IMR-90 (cell line): Measurements from ENCODE around the gene KCNAB2. TPM values are rescaled to one million over a fixed set of nuclear protein-coding genes. Genes with fewer than 3 reads are reported as not detected.

ENCODE experiments used
- ATAC-seq: fragments of 200-7000 bp; cut with Tn5 transposase; 2 replicates; pipeline ENCODE4 v1.9.1; 2020; ENCODE audit warnings: low read depth, mild to moderate bottlenecking, moderate library complexity
- BruUV-seq: library from RNA; stranded (reverse); fragments of 400-500 nt; replicated peaks from 2 replicates; lab custom pipeline; 2021; lab: Mats Ljungman, UMichigan
- CTCF ChIA-PET: fragments of 300-600 bp; formaldehyde crosslinking; extraction: SDS; loops from one replicate; lab custom pipeline; 2021; ENCODE audit warnings: antibody characterized with exemption; lab: Yijun Ruan, JAX
- POLR2A ChIA-PET: fragments of 300-600 bp; sonication (Branson Sonifier 250); formaldehyde crosslinking; loops from one replicate; lab custom pipeline; 2022; ENCODE audit warnings: antibody characterized with exemption; ENCODE audit not compliant: unreplicated experiment; lab: Charles Lee
- DNase-seq: peaks from one replicate; pipeline ENCODE4 v3.0.0; 2013
- H2AFZ ChIP-seq: replicated peaks from 2 replicates; pipeline ENCODE3; 2013; ENCODE audit warnings: low read length, mild to moderate bottlenecking; ENCODE audit not compliant: poor library complexity
- H2AK5ac ChIP-seq: 2 replicates; pipeline ENCODE4 v1.6.1; 2013; ENCODE audit warnings: low read depth, low read length, inconsistent platforms
- H2AK9ac ChIP-seq: replicated peaks from 2 replicates; pipeline ENCODE3; 2013; ENCODE audit warnings: mild to moderate bottlenecking, low read depth, low read length, moderate library complexity; ENCODE audit not compliant: poor library complexity
- H2BK120ac ChIP-seq: 2 replicates; pipeline ENCODE4 v1.6.1; 2013; ENCODE audit warnings: low read depth, low read length, inconsistent platforms
- H2BK15ac ChIP-seq: 3 replicates; pipeline ENCODE4 v1.6.1; 2013; ENCODE audit warnings: low read depth, low read length, inconsistent platforms
- H2BK20ac ChIP-seq: 2 replicates; pipeline ENCODE4 v1.6.1; 2013; ENCODE audit warnings: low read depth, mild to moderate bottlenecking, inconsistent platforms, low read length, moderate library complexity
- H2BK5ac ChIP-seq: 2 replicates; pipeline ENCODE4 v1.6.1; 2013; ENCODE audit warnings: mild to moderate bottlenecking, low read depth, low read length, inconsistent platforms; ENCODE audit not compliant: poor library complexity, severe bottlenecking
- H3K14ac ChIP-seq: replicated peaks from 2 replicates; pipeline ENCODE4 v1.6.1; 2013; ENCODE audit warnings: low read depth, low read length, inconsistent platforms
- H3K18ac ChIP-seq: 2 replicates; pipeline ENCODE4 v1.6.1; 2013; ENCODE audit warnings: low read depth, low read length, control low read depth
- H3K23ac ChIP-seq: 2 replicates; pipeline ENCODE4 v1.6.1; 2013; ENCODE audit warnings: low read depth, low read length, inconsistent platforms
- H3K27ac ChIP-seq: 2 replicates; pipeline ENCODE4 v1.5.1; 2013; ENCODE audit warnings: mild to moderate bottlenecking, control low read depth, low read length; ENCODE audit not compliant: insufficient read depth
- H3K27me3 ChIP-seq: 2 replicates; pipeline ENCODE4 v1.6.1; 2013; ENCODE audit warnings: low read length; ENCODE audit not compliant: control insufficient read depth, insufficient read depth
- H3K36me3 ChIP-seq: 2 replicates; pipeline ENCODE4 v1.6.1; 2013; ENCODE audit warnings: low read length, mixed read lengths; ENCODE audit not compliant: control insufficient read depth, insufficient read depth
- H3K4ac ChIP-seq: 2 replicates; pipeline ENCODE4 v1.6.1; 2013; ENCODE audit warnings: low read depth, low read length, inconsistent platforms
- H3K4me1 ChIP-seq: 2 replicates; pipeline ENCODE4 v1.6.1; 2013; ENCODE audit warnings: low read length, mixed read lengths; ENCODE audit not compliant: control insufficient read depth, insufficient read depth
- H3K4me2 ChIP-seq: 2 replicates; pipeline ENCODE4 v1.6.1; 2013; ENCODE audit warnings: low read depth, mild to moderate bottlenecking, control low read depth, low read length, moderate library complexity
- H3K4me3 ChIP-seq: 2 replicates; pipeline ENCODE4 v1.5.1; 2013; ENCODE audit warnings: low read depth, mild to moderate bottlenecking, control low read depth, low read length, moderate library complexity; ENCODE audit not compliant: insufficient read depth
- H3K56ac ChIP-seq: 2 replicates; pipeline ENCODE4 v1.6.1; 2013; ENCODE audit warnings: low read length, inconsistent platforms; ENCODE audit not compliant: insufficient read depth; ENCODE audit errors: extremely low read depth
- H3K79me1 ChIP-seq, 2 experiments: 2 replicates each; pipeline ENCODE4 v1.6.1; 2013; ENCODE audit warnings: low read length in 2 of 2, inconsistent platforms in 1 of 2, low read depth in 1 of 2
- H3K9ac ChIP-seq: 2 replicates; pipeline ENCODE4 v1.6.1; 2013; ENCODE audit warnings: low read depth, low read length, control low read depth
- H3K9me1 ChIP-seq: 2 replicates; pipeline ENCODE4 v1.6.1; 2013; ENCODE audit warnings: low read length, inconsistent platforms; ENCODE audit not compliant: insufficient read depth
- H3K9me3 ChIP-seq: 2 replicates; pipeline ENCODE4 v1.6.1; 2013; ENCODE audit warnings: low read length; ENCODE audit not compliant: control insufficient read depth, insufficient read depth
- H4K20me1 ChIP-seq: 2 replicates; pipeline ENCODE4 v1.6.1; 2013; ENCODE audit warnings: low read length, inconsistent platforms; ENCODE audit not compliant: insufficient read depth
- H4K5ac ChIP-seq: 2 replicates; pipeline ENCODE4 v1.6.1; 2013; ENCODE audit warnings: mild to moderate bottlenecking, low read depth, low read length, control low read depth
- H4K8ac ChIP-seq, 2 experiments: 2 replicates each; pipeline ENCODE4 v1.6.1; 2013; ENCODE audit warnings: low read depth in 2 of 2, low read length in 2 of 2, control low read depth in 1 of 2, inconsistent platforms in 1 of 2
- H4K91ac ChIP-seq: 2 replicates; pipeline ENCODE4 v1.6.1; 2013; ENCODE audit warnings: low read depth, low read length, inconsistent platforms; ENCODE audit not compliant: insufficient read depth
- NFE2L2 ChIP-seq: fragments of 150-350 bp; IDR thresholded peaks from 2 replicates; pipeline ENCODE4 v1.6.1; 2016; ENCODE audit warnings: low read depth, mild to moderate bottlenecking, low read length
- WGBS, 2 experiments: methylation state at CpG; one replicate each; pipeline versions ENCODE4 v1.1.5 to v1.1.7; 2013; ENCODE audit warnings: missing lambda C conversion rate in 2 of 2; ENCODE audit not compliant: insufficient read length in 1 of 2; ENCODE audit errors: extremely low coverage in 2 of 2; 5-methylcytosine and 5-hydroxymethylcytosine counted together
- dilution Hi-C: fragments of 300-500 bp; cut with HindIII; formaldehyde crosslinking; loops from one replicate; pipeline ENCODE4 v1.14.3; 2018; ENCODE audit warnings: low sequenced_read_pairs; ENCODE audit not compliant: unreplicated experiment
- in situ Hi-C: fragments of 300-500 bp; cut with MboI; formaldehyde crosslinking; loops from 3 replicates; pipeline ENCODE4 v1.14.3; 2019; ENCODE audit warnings: low sequenced_read_pairs, inconsistent platforms, mixed read lengths
- intact Hi-C: fragments of 100-400 bp; cut with micrococcal nuclease; formaldehyde crosslinking; loops from 2 replicates; pipeline ENCODE4 v1.10.0; 2022
- polyA plus RNA-seq, 3 experiments: library from polyadenylated mRNA; depleted of rRNA; stranded (reverse); fragments of >200 nt; gene quantifications; 2 replicates each; pipeline ENCODE4 v1.2.3, GENCODE V29; 2012; ENCODE audit warnings: low replicate concordance in 1 of 3
- total RNA-seq: library from RNA; depleted of rRNA; stranded (reverse); fragments of >200 nt; gene quantifications from 2 replicates; pipeline ENCODE4 v1.2.3, GENCODE V29; 2012

The KCNAB2 gene
- total and polyA plus RNA-seq, 2 of the 4 experiments (the other 2 are of a cell fraction) = 1.3 to 4.2 TPM

DNA sequence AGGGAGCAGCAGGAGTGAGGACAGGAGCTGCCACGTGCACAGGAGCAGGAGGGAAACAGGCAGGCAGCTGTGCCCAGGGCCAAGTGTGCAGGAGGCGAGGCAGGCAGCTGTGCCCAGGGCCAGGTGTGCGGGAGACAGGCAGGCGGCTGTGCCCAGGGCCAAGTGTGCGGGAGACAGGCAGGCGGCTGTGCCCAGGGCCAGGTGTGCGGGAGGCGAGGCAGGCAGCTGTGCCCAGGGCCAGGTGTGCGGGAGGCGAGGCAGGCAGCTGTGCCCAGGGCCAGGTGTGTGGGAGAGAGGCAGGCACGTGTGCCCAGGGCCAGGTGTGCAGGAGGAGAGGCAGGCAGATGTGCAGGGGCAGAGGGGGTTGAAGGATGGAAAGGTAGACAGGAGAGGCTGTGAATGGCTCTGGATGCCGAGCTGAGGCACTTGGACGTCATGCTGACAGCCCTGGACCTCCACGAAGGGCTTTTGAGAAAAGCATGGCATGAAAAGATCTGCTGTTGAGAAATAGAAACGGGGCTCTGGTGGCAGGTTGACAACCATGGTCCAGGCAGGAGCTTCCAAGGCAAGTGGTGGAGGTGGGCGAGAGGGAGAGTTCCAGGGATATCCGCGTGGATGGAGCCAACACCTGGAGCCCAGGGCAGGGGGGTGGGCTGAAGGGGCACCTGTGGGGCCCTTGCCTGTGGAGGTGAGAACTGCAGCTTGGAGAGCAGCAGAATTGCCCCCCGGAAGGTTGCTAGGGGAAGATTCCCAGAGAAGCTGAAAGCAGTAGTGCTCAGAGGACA is 34.3 kb upstream of the KCNAB2 start:
- peaks cover 2% of the 10 kb centered on the region; the same call in 1 of the 2 replicates for H3K4me1 ChIP-seq
- H3K4me3 ChIP-seq = no peak overlapping the region
- no peak overlapping the region for H4K8ac ChIP-seq
- dilution Hi-C loops = no loop called here
- no peak overlapping the region for H3K4me2 ChIP-seq
- H4K20me1 ChIP-seq = no peaks in the 10 kb centered on the region
- H3K9me1 ChIP-seq = no peaks in the 10 kb centered on the region
- no peak overlapping the region for H4K5ac ChIP-seq
- H2BK120ac ChIP-seq = no peak overlapping the region
- no peaks in the 10 kb centered on the region for H3K27me3 ChIP-seq
- no TSS peak for BruUV-seq
- H2BK5ac ChIP-seq = no peak overlapping the region
- H3K36me3 ChIP-seq = no peaks in the 10 kb centered on the region
- intact Hi-C loops = no loop called here
- no peak overlapping the region for H3K4ac ChIP-seq
- POLR2A ChIA-PET = no interaction called here
- DNase-seq = no peak
- no peak overlapping the region for H3K14ac ChIP-seq
- 86% methylated on average over 11 of the region's 19 CpGs; no CpG with 5 or more reads in 1 of the 2 experiments for WGBS, 2 experiments
- no peaks in the 10 kb centered on the region for H3K79me1 ChIP-seq
- H2AK5ac ChIP-seq = no peak overlapping the region
- H2AFZ ChIP-seq = no peak overlapping the region
- H3K23ac ChIP-seq = no peak overlapping the region
- CTCF ChIA-PET = interaction anchor here (0.6 kb wide), 1 partner anchor 19 kb away, joined by 3 read pairs; the partner anchor contains the start of gene NPHP4
- H3K9me3 ChIP-seq = no peaks in the 10 kb centered on the region
- in situ Hi-C loops = no loop called here
- no peak overlapping the region for H3K56ac ChIP-seq
- H2BK15ac ChIP-seq = no peak overlapping the region
- H3K9ac ChIP-seq = no peak overlapping the region
- no peak overlapping the region for H2BK20ac ChIP-seq
- no peak for TF ChIP-seq NFE2L2
- H3K18ac ChIP-seq = no peak overlapping the region
- no peak overlapping the region for H3K27ac ChIP-seq
- no peak for ATAC-seq
- no peak overlapping the region for H4K91ac ChIP-seq
- H2AK9ac ChIP-seq = no peak overlapping the region
